Measurements from ENCODE around the gene CRACDL. TPM values are rescaled to one million over a fixed set of nuclear protein-coding genes. Genes with fewer than 3 reads are reported as not detected.

CRACDL gene
- total and polyA plus RNA-seq, 12 donors: 0.33 to 3.4 (median 2.1) TPM

DNA sequence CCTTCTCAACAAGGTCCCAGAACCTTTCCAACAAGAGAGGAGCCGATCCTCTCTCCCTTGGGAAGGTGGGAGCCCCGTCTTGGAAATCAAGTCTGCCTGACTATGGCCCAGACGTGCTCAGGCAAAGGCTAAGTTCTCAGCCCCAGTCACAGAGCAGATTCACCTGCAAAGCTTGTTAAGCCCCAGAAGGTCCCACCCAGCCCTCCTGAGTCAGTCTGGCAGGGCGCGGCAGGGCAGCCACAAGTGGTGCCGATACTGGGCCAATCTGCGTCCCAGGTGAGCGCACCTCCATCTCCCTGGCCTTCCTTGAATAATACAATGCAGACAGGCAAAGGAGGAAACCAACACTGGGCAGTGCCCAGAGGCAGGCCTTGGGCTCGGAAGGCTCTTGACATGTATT, 15.0 kb downstream of the CRACDL start:
- no peak for DNase-seq
- WGBS, 4 donors: 80 to 89% (median 89%) methylated on average over 2 to 9 of the region's 9 CpGs

DNA sequence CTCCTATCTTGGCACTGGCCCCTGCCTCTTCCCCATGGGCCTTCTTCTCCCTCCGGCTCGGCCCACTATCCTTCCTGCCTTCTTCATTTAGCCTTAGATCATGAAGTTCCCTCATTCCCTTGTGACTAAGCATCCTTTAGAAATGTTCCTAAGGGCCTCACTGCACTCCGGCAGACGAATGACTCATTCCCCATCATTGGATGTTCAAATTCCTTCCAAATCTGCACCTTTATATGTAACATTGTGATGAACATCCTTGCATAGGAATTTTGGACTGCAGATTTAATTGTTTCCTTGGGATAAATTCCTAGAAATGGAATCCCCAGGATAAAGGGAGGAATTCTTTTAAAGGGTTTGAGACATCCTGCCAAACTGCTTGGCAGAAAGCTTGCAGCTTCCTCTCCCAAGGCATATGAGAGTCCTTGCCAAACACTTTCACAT, 19.0 kb downstream of the CRACDL start:
- Histone ChIP-seq H3K27me3 (no peaks in the 10 kb centered on the region), H3K9me3 (replicated peaks in 1 of 3) (no peaks in the 10 kb centered on the region), H3K36me3 (replicated peaks in 1 of 2) (no peaks in the 10 kb centered on the region), H3K4me3 (no peak overlapping the region), H3K27ac (no peak overlapping the region), H3K4me1 (replicated peaks in 1 of 2) (no peaks in the 10 kb centered on the region)
- no peak for DNase-seq
- TF ChIP-seq, protein P1, sequence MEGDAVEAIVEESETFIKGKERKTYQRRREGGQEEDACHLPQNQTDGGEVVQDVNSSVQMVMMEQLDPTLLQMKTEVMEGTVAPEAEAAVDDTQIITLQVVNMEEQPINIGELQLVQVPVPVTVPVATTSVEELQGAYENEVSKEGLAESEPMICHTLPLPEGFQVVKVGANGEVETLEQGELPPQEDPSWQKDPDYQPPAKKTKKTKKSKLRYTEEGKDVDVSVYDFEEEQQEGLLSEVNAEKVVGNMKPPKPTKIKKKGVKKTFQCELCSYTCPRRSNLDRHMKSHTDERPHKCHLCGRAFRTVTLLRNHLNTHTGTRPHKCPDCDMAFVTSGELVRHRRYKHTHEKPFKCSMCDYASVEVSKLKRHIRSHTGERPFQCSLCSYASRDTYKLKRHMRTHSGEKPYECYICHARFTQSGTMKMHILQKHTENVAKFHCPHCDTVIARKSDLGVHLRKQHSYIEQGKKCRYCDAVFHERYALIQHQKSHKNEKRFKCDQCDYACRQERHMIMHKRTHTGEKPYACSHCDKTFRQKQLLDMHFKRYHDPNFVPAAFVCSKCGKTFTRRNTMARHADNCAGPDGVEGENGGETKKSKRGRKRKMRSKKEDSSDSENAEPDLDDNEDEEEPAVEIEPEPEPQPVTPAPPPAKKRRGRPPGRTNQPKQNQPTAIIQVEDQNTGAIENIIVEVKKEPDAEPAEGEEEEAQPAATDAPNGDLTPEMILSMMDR (IDR thresholded peaks at IDR 0.05): no peak
- no peak for TF ChIP-seq POLR2A (IDR thresholded peaks at IDR 0.05)
- intact Hi-C loops (cut with DNase I): no loop called here
- 37 to 46% (median 46%) methylated on average over 4 of the region's 4 CpGs for WGBS, 4 donors

More for the DNA sequence above, 15.0 kb downstream of the CRACDL start:
- Histone ChIP-seq H3K9me3 (replicated peaks in 1 of 3) (no peaks in the 10 kb centered on the region), H3K27ac (no peak overlapping the region), H3K4me3 (no peak overlapping the region), H3K27me3 (peaks cover 7% of the 10 kb centered on the region), H3K36me3 (replicated peaks in 1 of 2) (no peaks in the 10 kb centered on the region), H3K4me1 (replicated peaks in 1 of 2) (no peaks in the 10 kb centered on the region)
- TF ChIP-seq POLR2A (IDR thresholded peaks at IDR 0.05): no peak
- TF ChIP-seq, protein P1 (IDR thresholded peaks at IDR 0.05): no peak
- intact Hi-C loops (cut with DNase I): no loop called here

DNA sequence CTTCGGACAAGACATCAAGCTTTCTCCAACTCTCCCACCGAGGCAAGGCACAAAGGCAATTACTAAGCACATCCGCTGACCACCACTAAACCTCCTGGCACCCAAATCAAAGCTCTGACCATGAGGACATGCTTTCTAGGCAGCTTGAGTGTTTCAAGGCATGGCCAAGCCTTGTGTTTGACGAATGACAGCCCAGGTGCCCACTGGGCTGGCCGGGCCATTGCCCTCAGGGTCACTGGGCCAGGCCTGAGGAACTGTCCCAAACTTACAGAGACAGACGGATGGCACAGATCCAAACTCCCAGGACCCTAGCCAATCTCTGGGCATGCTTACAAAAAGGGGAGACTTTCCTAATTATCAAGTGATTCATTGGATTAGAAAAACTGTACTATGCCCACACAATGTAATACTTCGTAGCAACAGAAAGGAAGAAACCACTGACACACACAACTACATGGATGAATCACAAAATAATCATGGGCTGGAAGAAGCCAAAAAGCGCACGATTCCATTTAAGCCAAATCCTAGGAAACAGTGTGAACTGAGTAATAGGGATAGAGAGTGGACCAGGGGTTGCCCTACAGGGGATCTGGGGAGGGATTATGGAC, 20.2 kb downstream of the CRACDL start:
- TF ChIP-seq POLR2A (IDR thresholded peaks at IDR 0.05): no peak
- TF ChIP-seq, protein P1 (IDR thresholded peaks at IDR 0.05): no peak
- 76 to 86% (median 84%) methylated on average over 8 to 9 of the region's 9 CpGs for WGBS, 4 donors
- no peaks in the 10 kb centered on the region for H3K4me1 ChIP-seq (replicated peaks in 1 of 2)
- H3K36me3 ChIP-seq (replicated peaks in 1 of 2): no peaks in the 10 kb centered on the region
- H3K9me3 ChIP-seq (replicated peaks in 1 of 3): no peaks in the 10 kb centered on the region
- H3K27me3 ChIP-seq: peaks cover 3% of the 10 kb centered on the region
- H3K27ac ChIP-seq: no peak overlapping the region
- no peak overlapping the region for H3K4me3 ChIP-seq
- intact Hi-C loops (cut with DNase I): no loop called here
- DNase-seq: no peak

DNA sequence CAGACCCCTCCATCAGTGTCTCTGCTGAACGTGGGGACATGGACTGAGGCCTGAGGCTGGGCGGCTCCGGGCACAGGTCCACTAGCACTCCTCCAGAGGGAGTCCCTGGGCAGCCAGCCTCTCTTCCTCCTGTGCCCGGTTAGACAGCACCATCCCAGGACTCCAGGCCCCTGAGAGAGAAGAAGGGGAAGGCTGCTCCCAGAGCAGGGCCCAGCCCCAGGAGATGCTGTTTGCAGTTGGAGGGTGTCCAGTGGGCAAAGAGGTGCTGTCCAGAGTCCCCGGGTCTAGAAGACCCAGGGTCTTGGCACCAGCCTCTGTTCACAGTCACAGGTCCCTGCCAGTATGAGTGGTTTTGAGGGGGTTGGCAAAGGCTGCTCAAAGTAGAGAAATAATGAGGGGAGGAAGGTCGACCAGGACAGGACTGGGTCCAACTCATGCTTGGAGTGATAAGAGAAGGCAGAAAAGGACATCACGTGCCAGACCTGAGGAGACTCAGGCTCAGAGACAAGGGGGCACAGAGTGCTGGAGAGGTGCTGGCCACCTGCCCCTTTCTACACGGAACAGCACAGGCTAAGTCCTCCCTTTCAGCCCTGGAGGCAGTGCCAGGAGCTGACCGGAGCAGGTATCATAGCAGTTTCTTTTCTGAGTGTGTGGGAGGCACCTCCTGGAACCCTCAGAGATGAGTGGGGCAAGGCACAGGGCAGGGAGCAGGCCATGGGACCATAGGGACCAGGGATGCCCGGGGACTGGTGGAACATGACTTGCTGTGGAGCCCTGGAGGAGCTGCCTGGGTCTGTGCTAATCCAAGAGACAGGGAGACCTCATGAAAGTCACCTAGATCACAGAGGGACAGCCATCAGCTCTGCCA, 21.1 kb downstream of the CRACDL start:
- Histone ChIP-seq H3K27ac (no peak overlapping the region), H3K4me1 (replicated peaks in 1 of 2) (peaks cover 0 to under 1% of the 10 kb centered on the region in 2 donors), H3K36me3 (replicated peaks in 1 of 2) (no peaks in the 10 kb centered on the region), H3K9me3 (replicated peaks in 1 of 3) (no peaks in the 10 kb centered on the region), H3K27me3 (peaks cover 3% of the 10 kb centered on the region), H3K4me3 (no peak overlapping the region)
- TF ChIP-seq POLR2A (IDR thresholded peaks at IDR 0.05): no peak
- TF ChIP-seq, protein P1 (IDR thresholded peaks at IDR 0.05): no peak
- WGBS, 4 donors: 68 to 82% (median 75%) methylated on average over 4 to 10 of the region's 10 CpGs
- no peak for DNase-seq
- intact Hi-C loops (cut with DNase I): no loop called here

All from adrenal gland (tissue), 12 donors.